ENCODE data around the gene SEC63.

Gene SEC63

GRCh38 chr6:107985701-107986100 is 27.7 kb upstream of the SEC63 start (continued):
- TF ChIP-seq, protein P1, sequence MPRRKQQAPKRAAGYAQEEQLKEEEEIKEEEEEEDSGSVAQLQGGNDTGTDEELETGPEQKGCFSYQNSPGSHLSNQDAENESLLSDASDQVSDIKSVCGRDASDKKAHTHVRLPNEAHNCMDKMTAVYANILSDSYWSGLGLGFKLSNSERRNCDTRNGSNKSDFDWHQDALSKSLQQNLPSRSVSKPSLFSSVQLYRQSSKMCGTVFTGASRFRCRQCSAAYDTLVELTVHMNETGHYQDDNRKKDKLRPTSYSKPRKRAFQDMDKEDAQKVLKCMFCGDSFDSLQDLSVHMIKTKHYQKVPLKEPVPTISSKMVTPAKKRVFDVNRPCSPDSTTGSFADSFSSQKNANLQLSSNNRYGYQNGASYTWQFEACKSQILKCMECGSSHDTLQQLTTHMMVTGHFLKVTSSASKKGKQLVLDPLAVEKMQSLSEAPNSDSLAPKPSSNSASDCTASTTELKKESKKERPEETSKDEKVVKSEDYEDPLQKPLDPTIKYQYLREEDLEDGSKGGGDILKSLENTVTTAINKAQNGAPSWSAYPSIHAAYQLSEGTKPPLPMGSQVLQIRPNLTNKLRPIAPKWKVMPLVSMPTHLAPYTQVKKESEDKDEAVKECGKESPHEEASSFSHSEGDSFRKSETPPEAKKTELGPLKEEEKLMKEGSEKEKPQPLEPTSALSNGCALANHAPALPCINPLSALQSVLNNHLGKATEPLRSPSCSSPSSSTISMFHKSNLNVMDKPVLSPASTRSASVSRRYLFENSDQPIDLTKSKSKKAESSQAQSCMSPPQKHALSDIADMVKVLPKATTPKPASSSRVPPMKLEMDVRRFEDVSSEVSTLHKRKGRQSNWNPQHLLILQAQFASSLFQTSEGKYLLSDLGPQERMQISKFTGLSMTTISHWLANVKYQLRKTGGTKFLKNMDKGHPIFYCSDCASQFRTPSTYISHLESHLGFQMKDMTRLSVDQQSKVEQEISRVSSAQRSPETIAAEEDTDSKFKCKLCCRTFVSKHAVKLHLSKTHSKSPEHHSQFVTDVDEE (CRISPR knock-in tag; IDR thresholded peaks at IDR 0.05), result no peak
- TF ChIP-seq CSRNP3 (CRISPR knock-in tag; IDR thresholded peaks at IDR 0.05), result no peak
- no peak for TF ChIP-seq PPARA (CRISPR knock-in tag; IDR thresholded peaks at IDR 0.05; ENCODE audit: borderline replicate concordance)
- no peak for TF ChIP-seq ZFP3 (CRISPR knock-in tag; IDR thresholded peaks at IDR 0.05)
- TF ChIP-seq RARB (CRISPR knock-in tag; IDR thresholded peaks at IDR 0.05), result no peak
- no peak for TF ChIP-seq ISL1 (CRISPR knock-in tag; IDR thresholded peaks at IDR 0.05)

- ATAC-seq, result no peak
Measured at GRCh38 chr6:107983811-107984210, 25.8 kb upstream of the SEC63 start.

DNA sequence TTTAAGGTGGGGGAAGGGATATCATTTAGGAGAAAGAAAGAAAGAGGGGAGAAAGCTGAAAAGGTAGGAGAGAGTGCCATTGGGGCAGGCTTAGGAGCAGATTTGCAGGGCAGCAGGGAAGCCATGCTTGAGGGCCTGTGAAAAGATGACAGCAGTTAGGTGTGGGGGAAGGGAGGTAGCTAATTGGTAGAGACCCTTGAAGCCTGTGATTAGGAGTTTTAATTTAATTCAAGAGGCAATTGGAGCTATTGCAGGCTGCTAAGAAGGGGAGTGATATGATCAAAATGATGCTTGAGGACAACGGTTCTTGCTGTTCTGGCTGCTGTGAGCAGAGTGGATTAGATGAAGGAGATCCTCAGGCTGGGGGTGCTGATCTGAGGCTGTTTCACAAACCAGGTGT is 24.5 kb upstream of the SEC63 start:
- no peak for ATAC-seq
- TF ChIP-seq CSRNP3 (CRISPR knock-in tag; IDR thresholded peaks at IDR 0.05) (no peak), GLIS3 (CRISPR knock-in tag; IDR thresholded peaks at IDR 0.05) (no peak), PPARA (CRISPR knock-in tag; IDR thresholded peaks at IDR 0.05; ENCODE audit: borderline replicate concordance) (no peak), RARB (CRISPR knock-in tag; IDR thresholded peaks at IDR 0.05) (no peak), BACH2 (CRISPR knock-in tag; IDR thresholded peaks at IDR 0.05; ENCODE audit: borderline replicate concordance) (no peak)
- TF ChIP-seq, protein P2, sequence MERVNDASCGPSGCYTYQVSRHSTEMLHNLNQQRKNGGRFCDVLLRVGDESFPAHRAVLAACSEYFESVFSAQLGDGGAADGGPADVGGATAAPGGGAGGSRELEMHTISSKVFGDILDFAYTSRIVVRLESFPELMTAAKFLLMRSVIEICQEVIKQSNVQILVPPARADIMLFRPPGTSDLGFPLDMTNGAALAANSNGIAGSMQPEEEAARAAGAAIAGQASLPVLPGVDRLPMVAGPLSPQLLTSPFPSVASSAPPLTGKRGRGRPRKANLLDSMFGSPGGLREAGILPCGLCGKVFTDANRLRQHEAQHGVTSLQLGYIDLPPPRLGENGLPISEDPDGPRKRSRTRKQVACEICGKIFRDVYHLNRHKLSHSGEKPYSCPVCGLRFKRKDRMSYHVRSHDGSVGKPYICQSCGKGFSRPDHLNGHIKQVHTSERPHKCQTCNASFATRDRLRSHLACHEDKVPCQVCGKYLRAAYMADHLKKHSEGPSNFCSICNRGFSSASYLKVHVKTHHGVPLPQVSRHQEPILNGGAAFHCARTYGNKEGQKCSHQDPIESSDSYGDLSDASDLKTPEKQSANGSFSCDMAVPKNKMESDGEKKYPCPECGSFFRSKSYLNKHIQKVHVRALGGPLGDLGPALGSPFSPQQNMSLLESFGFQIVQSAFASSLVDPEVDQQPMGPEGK (CRISPR knock-in tag; IDR thresholded peaks at IDR 0.05; ENCODE audit: borderline replicate concordance), result no peak

More at GRCh38 chr6:107983811-107984210, 25.8 kb upstream of the SEC63 start:
- no peak for TF ChIP-seq RARB (CRISPR knock-in tag; IDR thresholded peaks at IDR 0.05)

DNA sequence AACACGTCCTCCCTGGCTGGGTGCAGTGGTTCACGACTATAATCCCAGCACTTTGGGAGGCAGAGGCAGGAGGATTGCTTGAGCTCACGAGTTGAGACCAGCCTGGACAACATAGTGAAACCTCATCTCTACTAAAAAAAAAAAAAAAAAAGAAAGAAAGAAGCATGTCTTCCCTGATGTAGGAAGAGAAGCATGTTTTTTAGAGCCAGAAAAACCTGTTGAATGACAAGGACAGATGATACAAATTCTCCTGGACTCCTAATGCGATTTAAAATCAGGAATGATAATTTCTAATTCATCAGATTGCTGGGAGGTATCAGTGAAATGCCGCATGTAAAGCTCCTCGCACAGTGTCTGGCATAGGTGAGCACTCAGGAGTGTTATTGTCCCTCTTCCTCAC is 23.7 kb upstream of the SEC63 start:
- TF ChIP-seq OSR1 (CRISPR knock-in tag; IDR thresholded peaks at IDR 0.05) (no peak), ZFP30 (CRISPR knock-in tag; IDR thresholded peaks at IDR 0.05) (no peak), GLIS3 (CRISPR knock-in tag; IDR thresholded peaks at IDR 0.05) (no peak), ZFP3 (CRISPR knock-in tag; IDR thresholded peaks at IDR 0.05) (no peak), ZNF565 (CRISPR knock-in tag; conservative IDR thresholded peaks at IDR 0.05; ENCODE audit: low read depth) (no peak), TCF4 (CRISPR knock-in tag; IDR thresholded peaks at IDR 0.05; ENCODE audit: borderline replicate concordance) (no peak), CSRNP3 (CRISPR knock-in tag; IDR thresholded peaks at IDR 0.05) (no peak), ESRRG (CRISPR knock-in tag; IDR thresholded peaks at IDR 0.05) (no peak), ARNTL (CRISPR knock-in tag; IDR thresholded peaks at IDR 0.05; ENCODE audit: borderline replicate concordance, low read depth) (no peak), ZNF70 (CRISPR knock-in tag; IDR thresholded peaks at IDR 0.05) (no peak)
- TF ChIP-seq, protein P1 (CRISPR knock-in tag; IDR thresholded peaks at IDR 0.05), result no peak
- TF ChIP-seq, protein P3, sequence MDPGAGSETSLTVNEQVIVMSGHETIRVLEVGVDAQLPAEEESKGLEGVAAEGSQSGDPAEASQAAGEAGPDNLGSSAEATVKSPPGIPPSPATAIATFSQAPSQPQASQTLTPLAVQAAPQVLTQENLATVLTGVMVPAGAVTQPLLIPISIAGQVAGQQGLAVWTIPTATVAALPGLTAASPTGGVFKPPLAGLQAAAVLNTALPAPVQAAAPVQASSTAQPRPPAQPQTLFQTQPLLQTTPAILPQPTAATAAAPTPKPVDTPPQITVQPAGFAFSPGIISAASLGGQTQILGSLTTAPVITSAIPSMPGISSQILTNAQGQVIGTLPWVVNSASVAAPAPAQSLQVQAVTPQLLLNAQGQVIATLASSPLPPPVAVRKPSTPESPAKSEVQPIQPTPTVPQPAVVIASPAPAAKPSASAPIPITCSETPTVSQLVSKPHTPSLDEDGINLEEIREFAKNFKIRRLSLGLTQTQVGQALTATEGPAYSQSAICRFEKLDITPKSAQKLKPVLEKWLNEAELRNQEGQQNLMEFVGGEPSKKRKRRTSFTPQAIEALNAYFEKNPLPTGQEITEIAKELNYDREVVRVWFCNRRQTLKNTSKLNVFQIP (CRISPR knock-in tag; IDR thresholded peaks at IDR 0.05; ENCODE audit: borderline replicate concordance, low read depth), result no peak
- no peak for ATAC-seq

All from SK-N-SH treated with all-trans-retinoic acid at 6 μM for 48 hours (cell line).